ENCODE results near the gene PFDN1. TPM values are rescaled to one million over a fixed set of nuclear protein-coding genes. Genes with fewer than 3 reads are reported as not detected.

The PFDN1 gene
- polyA plus RNA-seq, 1 donor (not counting 4 experiments of a cell fraction or from before 2014, with no cell fraction given) = 79.0 TPM

DNA sequence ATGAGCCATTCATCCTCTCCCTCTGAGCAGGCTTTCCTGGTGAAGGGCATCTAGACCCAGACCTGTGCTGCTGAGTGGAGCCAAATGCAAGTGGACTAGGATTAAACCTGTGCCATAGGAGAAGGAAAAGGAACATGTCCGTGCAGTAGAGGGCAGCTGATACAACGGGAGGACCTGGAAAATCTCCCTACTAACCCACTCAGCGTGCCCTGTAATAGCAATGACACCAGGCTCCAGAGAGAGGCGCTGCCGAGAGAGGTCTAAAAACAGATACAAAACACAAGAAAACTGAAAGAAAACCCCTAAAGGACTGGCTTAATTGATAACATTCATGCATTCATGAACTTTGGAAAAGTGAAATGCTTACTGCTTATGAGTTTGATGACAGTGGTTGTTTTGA lies 60.8 kb downstream of the PFDN1 start:
- TF ChIP-seq CTCF (optimal IDR thresholded peaks at IDR 0.05 in 1 of 3, IDR thresholded peaks at IDR 0.05 in 1 of 3, conservative IDR thresholded peaks at IDR 0.05 in 1 of 3; ENCODE audit: extremely low read depth in 1 of 3, insufficient read depth in 2 of 3, low read length in 3 of 3) (peak in 1 of 3 experiments; percentile 22), EZH2 (IDR thresholded peaks at IDR 0.05; ENCODE audit: low read length) (no peak)
- dilution Hi-C loops (cut with MboI; ENCODE audit: extremely low pct_ligation_motif_present, low sequenced_read_pairs) = no loop called here
- peaks cover 3% of the 10 kb centered on the region for H4K20me1 ChIP-seq (ENCODE audit: control insufficient read depth, extremely low read depth, insufficient read depth, low read length)
- H3K27ac ChIP-seq (ENCODE audit: control insufficient read depth, insufficient read depth, low read length) = peak overlapping the region; percentile 62
- H3K4me1 ChIP-seq (ENCODE audit: control insufficient read depth, extremely low read depth, insufficient read depth, low read length) = peaks cover 46% of the 10 kb centered on the region
- H3K9me3 ChIP-seq (ENCODE audit: control insufficient read depth, low read depth, low read length) = no peaks in the 10 kb centered on the region
- H2AFZ ChIP-seq (ENCODE audit: control insufficient read depth, low read length) = no peak overlapping the region
- H3K9me1 ChIP-seq (ENCODE audit: control insufficient read depth, extremely low read depth, insufficient read depth, low read length) = peaks cover 4% of the 10 kb centered on the region
- no peak for DNase-seq (ENCODE audit: low read depth, low spot score)
- peak; percentile 49 for FAIRE-seq
- peaks cover 3% of the 10 kb centered on the region for H3K79me2 ChIP-seq (ENCODE audit: control insufficient read depth, insufficient read depth, low read length)
- peaks cover 11 to 24% of the 10 kb centered on the region in 2 experiments for H3K36me3 ChIP-seq (ENCODE audit: control insufficient read depth in 2 of 2, extremely low read depth in 1 of 2, insufficient read depth in 2 of 2, low read length in 2 of 2)
- no peak overlapping the region for H3K9ac ChIP-seq (ENCODE audit: control insufficient read depth, extremely low read depth, insufficient read depth, low read length)
- no peak overlapping the region for H3K4me3 ChIP-seq (ENCODE audit: control insufficient read depth in 2 of 3, extremely low read depth in 1 of 3, insufficient read depth in 2 of 3, low read depth in 1 of 3, low read length in 3 of 3)
- H3K4me2 ChIP-seq (ENCODE audit: control insufficient read depth, extremely low read depth, insufficient read depth, low read depth, low read length) = no peak overlapping the region
- H3K27me3 ChIP-seq (ENCODE audit: control insufficient read depth, extremely low read depth, insufficient read depth, low read length) = no peaks in the 10 kb centered on the region

GRCh38 chr5:140240987-140241706 lies 61.8 kb downstream of the PFDN1 start:
- peak; percentile 93 for FAIRE-seq
- H3K9ac ChIP-seq (ENCODE audit: control insufficient read depth, extremely low read depth, insufficient read depth, low read length) = peak overlapping the region; percentile 36
- H3K4me2 ChIP-seq (ENCODE audit: control insufficient read depth, extremely low read depth, insufficient read depth, low read depth, low read length) = peak overlapping the region; percentile 59

More at GRCh38 chr5:140240987-140241706, 61.8 kb downstream of the PFDN1 start:
- no peak for DNase-seq (ENCODE audit: low read depth, low spot score)
- Histone ChIP-seq H3K79me2 (ENCODE audit: control insufficient read depth, insufficient read depth, low read length) (peaks cover 3% of the 10 kb centered on the region), H3K9me1 (ENCODE audit: control insufficient read depth, extremely low read depth, insufficient read depth, low read length) (peaks cover 4% of the 10 kb centered on the region), H3K9me3 (ENCODE audit: control insufficient read depth, low read depth, low read length) (no peaks in the 10 kb centered on the region), H3K36me3 (ENCODE audit: control insufficient read depth in 2 of 2, extremely low read depth in 1 of 2, insufficient read depth in 2 of 2, low read length in 2 of 2) (peaks cover 10 to 24% of the 10 kb centered on the region in 2 experiments), H4K20me1 (ENCODE audit: control insufficient read depth, extremely low read depth, insufficient read depth, low read length) (peaks cover 3% of the 10 kb centered on the region), H3K4me1 (ENCODE audit: control insufficient read depth, extremely low read depth, insufficient read depth, low read length) (peaks cover 46% of the 10 kb centered on the region), H3K27ac (ENCODE audit: control insufficient read depth, insufficient read depth, low read length) (peak overlapping the region; percentile 62), H3K27me3 (ENCODE audit: control insufficient read depth, extremely low read depth, insufficient read depth, low read length) (no peaks in the 10 kb centered on the region), H3K4me3 (ENCODE audit: control insufficient read depth in 2 of 3, extremely low read depth in 1 of 3, insufficient read depth in 2 of 3, low read depth in 1 of 3, low read length in 3 of 3) (no peak overlapping the region), H2AFZ (ENCODE audit: control insufficient read depth, low read length) (no peak overlapping the region)
- no peak for TF ChIP-seq CTCF (optimal IDR thresholded peaks at IDR 0.05 in 1 of 3, IDR thresholded peaks at IDR 0.05 in 1 of 3, conservative IDR thresholded peaks at IDR 0.05 in 1 of 3; ENCODE audit: extremely low read depth in 1 of 3, insufficient read depth in 2 of 3, low read length in 3 of 3)
- dilution Hi-C loops (cut with MboI; ENCODE audit: extremely low pct_ligation_motif_present, low sequenced_read_pairs) = no loop called here

Data from keratinocyte (primary cell).